HG03280 (cell line): ENCODE measurements around the gene QSOX2.
"Not testable (repeated sequence)": the region's sequence is repeated elsewhere in the genome, so short reads cannot be mapped to it uniquely, and the experiment has no call there.

Experiments used
- ATAC-seq: cut with Tn5 transposase; IDR thresholded peaks from one replicate; pipeline ENCODE4 v1.9.1; 2021; ENCODE audit warnings: mild to moderate bottlenecking, moderate library complexity; ENCODE audit not compliant: unreplicated experiment

Gene QSOX2

DNA sequence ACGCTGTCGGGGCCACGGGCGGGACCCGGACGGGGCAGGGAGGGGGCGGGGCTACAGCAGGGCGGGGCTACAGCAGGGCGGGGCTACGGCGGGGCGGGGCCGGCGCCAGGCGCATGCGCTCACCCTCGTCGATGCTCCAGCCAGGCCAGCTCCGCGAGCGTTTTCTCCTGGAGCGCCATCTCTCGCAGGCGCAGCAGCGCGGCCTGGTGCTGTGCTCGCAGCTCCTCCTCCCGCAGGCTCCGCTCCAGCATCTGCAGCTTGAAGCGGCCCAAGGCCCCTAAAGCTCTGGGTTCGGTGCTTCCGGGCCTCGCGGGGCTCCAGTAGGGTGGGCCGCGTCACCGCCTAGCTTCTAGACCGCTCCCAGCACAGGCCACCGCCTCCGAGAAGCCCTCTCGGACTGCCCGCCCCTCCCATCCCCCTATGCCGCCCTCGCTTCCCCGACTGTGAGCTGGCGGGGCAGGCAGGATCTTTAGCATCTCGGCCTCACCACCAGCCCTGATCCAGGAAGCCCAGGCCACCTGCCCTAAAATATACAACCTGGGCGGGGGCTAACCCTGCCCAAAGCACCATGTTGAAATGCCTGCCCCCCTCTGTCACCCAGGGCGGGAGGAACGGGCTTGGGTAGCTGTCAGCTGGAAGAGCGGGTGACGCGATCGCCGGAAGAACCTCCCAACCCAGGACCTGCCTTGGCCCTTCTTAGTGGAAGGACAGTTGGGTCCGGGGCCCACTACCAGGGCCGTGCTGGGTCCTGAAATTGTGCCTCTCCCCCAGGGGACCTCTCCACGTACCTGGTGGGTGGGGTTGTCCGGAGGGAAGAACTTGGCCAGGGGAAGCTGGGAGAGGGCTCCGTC lies 21.9 kb upstream of the QSOX2 start:
- ATAC-seq, result peak; percentile 84

DNA sequence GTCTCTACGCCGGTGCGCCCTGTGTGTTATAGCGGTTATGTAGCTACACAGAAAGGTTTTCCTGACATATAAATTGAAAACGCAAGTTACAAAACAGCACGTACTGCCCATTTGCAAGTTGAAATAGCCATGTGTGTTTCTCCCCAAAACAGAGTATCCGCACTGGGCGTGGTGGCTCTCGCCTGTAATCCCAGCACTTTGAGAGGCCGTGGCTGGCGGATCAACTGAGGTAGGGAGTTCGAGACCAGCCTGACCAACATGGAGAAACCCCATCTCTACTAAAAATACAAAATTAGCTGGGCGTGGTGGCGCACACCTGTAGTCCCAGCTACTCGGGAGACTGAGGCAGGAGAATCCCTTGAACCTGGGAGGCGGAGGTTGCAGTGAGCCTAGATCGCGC lies 21.0 kb upstream of the QSOX2 start:
- ATAC-seq, result not testable (repeated sequence)

DNA sequence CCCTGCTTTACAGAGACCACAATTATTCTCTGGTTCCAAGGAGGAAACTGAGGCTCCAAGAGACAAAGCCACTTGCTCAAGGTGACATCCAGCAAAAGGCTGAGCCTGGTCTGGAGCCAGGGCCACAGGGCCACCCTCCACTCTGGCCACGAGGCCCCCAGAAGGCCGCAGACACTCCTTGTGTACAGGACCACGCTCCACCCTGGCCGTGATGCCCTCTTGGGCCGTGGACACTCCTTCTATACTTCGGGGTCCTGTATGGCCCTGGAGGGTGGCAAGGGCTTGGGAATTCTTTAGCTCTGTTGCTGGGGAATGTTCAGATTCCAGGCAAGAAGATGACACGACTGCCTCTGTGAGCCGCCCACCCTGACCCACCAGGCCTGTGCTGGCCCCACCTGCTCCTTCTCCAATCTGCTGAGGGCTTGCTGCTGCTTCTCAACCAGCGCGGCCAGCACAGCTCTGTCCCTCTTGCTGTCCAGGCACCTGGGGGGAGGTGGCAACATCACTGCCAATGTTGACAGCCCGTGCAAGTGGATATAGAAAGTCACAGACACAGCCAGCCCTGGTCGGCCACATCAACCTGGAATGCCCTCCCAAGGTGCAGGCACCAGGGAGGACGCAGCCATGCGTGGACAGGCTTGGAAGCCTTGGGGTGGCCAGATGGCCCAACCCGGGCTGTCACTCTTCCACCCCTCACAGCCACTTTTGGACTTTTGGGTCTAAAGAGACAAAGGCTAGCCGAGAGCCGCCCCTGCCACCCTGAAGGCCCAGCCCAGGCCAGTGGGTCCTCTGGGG lies 20.1 kb upstream of the QSOX2 start:
- ATAC-seq, result no peak

DNA sequence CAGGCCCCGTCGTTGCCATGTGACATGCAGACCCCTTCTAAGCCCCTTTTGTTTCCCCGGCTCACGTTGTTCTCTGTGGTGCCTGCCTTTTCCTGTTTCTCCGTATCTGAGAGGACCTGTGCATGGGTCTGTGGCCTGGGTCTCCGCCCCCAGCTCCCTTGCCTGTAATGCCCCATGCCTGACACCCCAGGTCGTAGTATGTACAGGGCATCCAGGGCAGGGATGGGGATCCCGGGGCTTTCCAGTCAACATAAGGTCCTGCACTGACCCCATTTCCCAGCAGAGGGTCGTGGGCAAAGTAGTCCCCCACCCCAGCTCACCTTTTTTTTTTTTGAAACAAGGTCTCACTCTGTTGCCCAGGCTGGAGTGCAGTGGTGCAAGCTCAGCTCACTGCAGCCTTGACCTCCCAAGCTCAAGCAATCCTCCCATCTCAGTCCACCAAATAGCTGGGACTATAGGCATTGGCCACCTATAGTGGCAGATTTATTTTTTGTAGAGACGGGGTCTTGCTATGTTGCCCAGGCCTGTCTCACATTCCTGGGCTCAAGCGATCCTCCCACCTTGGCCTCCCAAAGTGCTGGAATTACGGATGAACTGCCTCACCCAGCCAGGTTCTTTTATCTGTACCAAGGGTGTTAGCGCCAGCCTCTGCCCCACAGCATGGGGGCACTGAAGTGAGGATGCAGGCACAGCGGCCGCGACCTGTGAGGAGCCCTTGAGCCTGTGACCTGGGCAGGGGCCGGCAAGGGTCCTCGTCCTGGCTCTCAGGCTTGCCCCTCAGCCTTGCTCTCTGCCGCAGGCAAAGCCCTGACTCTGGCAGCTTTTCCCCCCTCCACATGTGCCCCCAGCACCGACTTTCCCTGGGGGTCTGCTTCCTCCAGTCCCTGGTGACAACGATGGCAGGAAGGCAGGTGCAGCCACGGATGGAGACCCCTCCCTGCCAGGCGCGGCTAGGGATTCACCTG lies 19.1 kb upstream of the QSOX2 start:
- ATAC-seq, result no peak

GRCh38 chr9:136264031-136264430 lies 18.4 kb upstream of the QSOX2 start:
- no peak for ATAC-seq

DNA sequence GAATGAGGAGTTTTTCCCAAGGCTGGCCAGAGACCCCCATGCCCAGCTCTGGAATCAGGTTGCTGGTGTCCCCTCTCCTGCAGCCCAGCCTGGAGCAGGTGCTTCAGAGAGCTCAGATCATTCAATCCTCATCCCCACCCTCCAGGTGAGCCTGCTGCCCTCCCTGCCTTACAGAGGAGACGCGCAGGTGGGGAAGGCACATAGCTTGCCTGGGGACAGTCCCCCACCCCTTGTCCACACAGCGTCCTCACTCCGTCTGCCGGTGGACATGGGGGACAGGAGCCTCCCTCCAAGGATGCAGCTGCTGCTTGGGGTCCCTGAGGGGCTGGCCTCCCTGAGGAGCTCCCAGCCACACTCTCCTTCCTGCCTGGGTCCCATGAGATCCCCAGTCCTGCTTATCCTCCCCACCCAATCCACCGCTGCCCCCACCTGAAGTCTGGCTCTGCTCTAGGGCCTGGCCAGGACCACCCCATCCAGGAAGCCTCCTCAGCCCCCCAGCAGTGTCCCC lies 17.1 kb upstream of the QSOX2 start:
- no peak for ATAC-seq

DNA sequence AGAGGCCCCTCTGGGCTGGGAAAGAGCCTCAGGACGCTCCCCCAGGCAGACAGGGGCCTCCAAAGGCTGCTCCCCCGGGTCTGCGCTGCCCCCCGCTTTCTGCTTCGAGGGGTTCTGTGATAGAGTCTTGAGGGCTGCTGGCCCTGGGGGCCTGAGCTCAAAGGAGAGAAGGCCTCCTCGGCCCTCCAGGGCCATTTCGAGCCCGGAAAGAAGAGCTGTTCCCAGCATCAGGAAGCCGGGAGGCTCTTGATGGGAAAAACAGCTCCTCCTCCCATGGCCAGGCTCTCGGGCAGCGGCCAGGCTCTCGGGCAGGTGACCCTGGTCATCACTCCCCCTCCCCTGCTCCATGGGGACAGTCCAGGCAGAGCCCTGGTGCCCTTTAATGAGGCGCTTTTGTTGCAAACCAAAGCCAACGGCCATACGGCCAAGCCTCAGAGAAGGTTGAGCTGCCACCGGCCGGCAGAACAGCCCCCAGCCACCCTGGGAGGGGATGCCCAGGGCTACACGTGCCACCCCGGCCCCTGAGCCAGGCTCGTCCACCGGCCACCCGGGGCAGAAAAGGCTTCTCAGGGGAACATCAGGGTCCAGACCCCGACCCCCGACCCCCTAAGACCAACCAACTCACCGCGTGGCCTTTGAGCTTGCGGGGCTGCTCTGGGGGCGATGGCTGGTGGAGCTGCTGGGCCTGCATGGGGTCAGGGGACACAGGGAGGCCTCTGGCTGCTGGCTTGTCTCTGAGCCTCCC lies 16.2 kb upstream of the QSOX2 start:
- no peak for ATAC-seq

GRCh38 chr9:136260936-136261472 lies 15.4 kb upstream of the QSOX2 start:
- no peak for ATAC-seq

DNA sequence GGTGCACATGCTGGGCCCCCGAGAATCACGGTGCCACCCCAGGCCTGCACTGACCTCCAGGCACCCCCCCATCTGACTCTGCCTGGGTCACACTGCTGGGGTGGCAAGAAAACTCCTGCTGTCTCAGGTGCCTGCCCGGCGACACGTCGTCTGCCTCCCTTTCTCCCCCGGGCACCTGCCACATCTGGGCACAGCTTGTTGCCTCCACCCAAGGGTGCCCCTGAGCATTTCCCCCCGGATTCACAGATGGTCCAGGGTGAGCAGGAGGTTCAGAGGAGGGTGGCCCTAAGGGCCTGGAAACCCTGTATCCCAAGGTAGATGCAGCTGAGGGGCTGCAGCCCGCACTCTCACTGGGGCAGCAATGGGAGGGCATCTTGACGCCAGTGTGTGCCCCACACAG lies 14.9 kb upstream of the QSOX2 start:
- no peak for ATAC-seq

GRCh38 chr9:136259836-136260235 lies 14.2 kb upstream of the QSOX2 start:
- ATAC-seq, result no peak

DNA sequence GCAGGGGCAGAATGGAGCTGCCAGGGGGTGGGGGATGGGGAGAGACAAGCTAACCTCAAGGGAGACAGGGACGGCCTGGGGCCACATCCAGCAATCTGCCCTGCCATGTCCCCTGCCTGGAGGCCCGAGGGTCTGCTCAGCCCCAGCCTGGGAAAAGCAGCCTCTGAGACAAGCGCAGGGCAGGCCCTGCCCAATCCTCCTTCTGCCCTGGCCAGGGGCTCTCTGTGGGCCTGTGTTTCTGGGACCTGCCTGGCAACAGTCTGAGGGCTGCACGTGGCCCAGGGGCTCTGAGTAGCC lies 13.9 kb upstream of the QSOX2 start:
- no peak for ATAC-seq

DNA sequence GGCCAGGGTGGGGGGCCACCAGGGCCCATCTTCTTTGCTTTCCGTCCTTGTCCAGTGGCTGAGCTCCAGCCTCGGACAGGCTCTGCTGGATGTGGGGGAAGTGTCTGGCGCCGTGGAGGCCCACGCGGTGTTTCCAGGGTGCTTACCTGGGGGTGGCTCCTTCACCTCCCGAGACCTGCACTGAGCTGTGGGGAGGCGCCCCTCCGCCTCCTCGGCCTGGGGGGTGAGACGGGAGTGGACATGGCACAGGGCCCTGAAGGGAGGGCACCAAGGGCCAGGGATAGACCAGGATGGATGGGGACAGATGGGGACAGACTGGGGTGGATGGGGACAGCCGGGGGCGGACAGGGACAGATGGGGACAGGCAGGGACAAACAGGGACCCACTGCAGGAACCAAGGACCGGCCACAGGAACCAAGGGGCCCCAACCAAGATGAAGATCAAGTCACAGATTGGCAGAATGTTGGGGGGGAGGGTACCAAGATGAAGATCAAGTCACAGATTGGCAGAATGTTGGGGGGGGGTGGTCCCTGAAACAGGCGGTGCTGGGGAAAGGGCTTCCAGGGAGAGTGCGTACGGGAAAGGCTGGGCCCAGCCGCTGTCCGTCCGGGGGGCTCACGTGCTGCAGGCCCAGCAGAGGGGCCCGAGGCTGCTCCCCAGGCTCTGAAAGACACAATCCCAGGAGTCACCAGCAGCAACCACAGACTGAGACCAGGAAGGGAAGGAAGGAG lies 13.3 kb upstream of the QSOX2 start:
- ATAC-seq, result no peak

DNA sequence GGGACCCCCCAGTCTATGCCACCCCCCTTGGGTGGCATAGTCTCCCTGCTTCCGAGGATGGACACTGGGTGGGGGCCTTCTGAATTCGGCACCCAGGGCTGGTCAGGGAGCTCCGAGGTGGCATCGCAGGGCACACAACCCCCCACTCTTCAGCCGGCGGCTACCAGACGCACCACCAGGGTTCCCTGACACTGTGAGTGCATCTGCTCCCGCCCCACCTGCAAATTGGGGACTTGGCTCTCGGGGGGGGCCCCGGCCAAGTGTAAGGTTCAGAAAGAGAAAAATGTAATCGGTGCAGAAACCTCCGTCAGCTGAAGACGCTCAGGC lies 12.7 kb upstream of the QSOX2 start:
- ATAC-seq, result no peak

- no peak for ATAC-seq
Measured at GRCh38 chr9:136257381-136258298, 12.0 kb upstream of the QSOX2 start.

GRCh38 chr9:136255896-136256890 lies 10.6 kb upstream of the QSOX2 start:
- no peak for ATAC-seq

- ATAC-seq, result no peak
Measured at GRCh38 chr9:136255166-136255538, 9.5 kb upstream of the QSOX2 start.
